ENCODE results near the gene CDH23.
A peak's percentile ranks its signal among the peaks of the same experiment; 100 is the strongest.

Gene CDH23

DNA sequence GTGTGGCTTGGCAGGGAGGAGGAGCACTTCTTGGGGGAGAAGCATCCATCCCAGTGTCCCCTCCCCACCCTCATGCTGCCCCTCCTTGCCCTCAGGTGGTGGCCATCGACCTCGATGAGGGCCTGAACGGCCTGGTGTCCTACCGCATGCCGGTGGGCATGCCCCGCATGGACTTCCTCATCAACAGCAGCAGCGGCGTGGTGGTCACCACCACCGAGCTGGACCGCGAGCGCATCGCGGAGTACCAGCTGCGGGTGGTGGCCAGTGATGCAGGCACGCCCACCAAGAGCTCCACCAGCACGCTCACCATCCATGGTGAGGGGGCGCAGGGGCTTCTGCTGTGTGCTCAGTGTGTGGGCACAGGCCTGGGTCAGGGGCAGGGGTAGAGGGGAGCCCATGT lies 308.1 kb downstream of the CDH23 start:
- no peak for DNase-seq (ENCODE audit: low read depth)
- TF ChIP-seq CTCF (conservative IDR thresholded peaks at IDR 0.05; ENCODE audit: low read depth, low read length): no peak
- H3K4me3 ChIP-seq (ENCODE audit: low read depth, low read length): no peak overlapping the region

- no peak overlapping the region for H3K4me3 ChIP-seq (ENCODE audit: low read depth, low read length)
- peak; percentile 2 for TF ChIP-seq CTCF (conservative IDR thresholded peaks at IDR 0.05; ENCODE audit: low read depth, low read length)
- DNase-seq (ENCODE audit: low read depth): no peak
Observed at GRCh38 chr10:71705582-71705981, 308.9 kb downstream of the CDH23 start.

- no peak for DNase-seq (ENCODE audit: low read depth)
- TF ChIP-seq CTCF (conservative IDR thresholded peaks at IDR 0.05; ENCODE audit: low read depth, low read length): no peak
- no peak overlapping the region for H3K4me3 ChIP-seq (ENCODE audit: low read depth, low read length)
Observed at GRCh38 chr10:71706216-71707121, 309.7 kb downstream of the CDH23 start.

GRCh38 chr10:71707240-71707789 lies 310.6 kb downstream of the CDH23 start:
- H3K4me3 ChIP-seq (ENCODE audit: low read depth, low read length): no peak overlapping the region
- no peak for DNase-seq (ENCODE audit: low read depth)
- TF ChIP-seq CTCF (conservative IDR thresholded peaks at IDR 0.05; ENCODE audit: low read depth, low read length): no peak

- peak; percentile 49 for DNase-seq (ENCODE audit: low read depth)
- H3K4me3 ChIP-seq (ENCODE audit: low read depth, low read length): no peak overlapping the region
- TF ChIP-seq CTCF (conservative IDR thresholded peaks at IDR 0.05; ENCODE audit: low read depth, low read length): peak; percentile 92
Observed at GRCh38 chr10:71708301-71708703, 311.6 kb downstream of the CDH23 start.

DNA sequence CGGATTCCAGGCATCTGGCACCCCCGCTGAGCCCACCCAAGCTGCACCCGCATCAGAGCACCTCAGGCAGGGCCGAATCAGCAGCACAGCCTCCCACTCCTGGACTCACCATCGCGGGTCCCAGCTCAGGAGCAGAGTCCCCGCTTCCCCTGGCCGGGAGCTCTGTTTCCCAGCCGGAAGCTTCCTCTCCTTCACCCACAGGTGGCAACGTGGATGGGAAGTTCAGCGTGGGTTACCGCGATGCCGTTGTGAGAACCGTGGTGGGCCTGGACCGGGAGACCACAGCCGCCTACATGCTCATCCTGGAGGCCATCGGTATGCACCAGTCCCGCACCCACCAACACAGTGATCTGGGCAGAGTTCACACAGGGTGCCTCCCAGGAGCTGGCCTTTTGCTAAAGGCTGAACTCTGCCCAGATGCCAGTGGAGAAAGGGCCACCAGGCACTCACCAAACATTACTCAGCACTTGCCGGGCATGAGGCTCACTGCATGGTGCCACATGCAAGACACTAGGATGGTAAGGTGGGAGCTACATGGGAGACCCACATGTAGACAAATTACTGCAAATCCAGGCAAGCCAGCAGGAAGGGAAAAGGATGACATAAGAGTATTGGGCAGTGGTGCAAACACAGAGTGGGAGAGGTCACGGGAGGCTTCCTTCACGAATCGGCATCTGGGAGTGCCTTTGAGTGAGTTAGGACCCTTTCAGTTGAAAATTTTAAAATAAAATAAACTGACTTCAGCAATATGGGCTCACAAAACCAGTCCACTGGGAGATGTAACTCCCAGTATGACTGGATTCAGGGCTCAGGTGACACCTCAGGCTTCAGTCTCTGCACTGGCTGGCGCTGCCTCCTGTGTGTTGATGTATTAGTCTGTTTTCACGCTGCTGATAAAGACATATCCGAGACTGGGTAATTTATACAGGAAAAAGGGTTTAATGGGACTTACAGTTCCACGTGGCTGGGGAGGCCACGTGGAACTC lies 312.5 kb downstream of the CDH23 start:
- no peak overlapping the region for H3K4me3 ChIP-seq (ENCODE audit: low read depth, low read length)
- peak; percentile 10 for TF ChIP-seq CTCF (conservative IDR thresholded peaks at IDR 0.05; ENCODE audit: low read depth, low read length)
- no peak for DNase-seq (ENCODE audit: low read depth)

All from choroid plexus epithelial cell (primary cell).